Smooth muscle cell (in vitro differentiated cells): ENCODE results near the gene PDE9A. TPM values are rescaled to one million over a fixed set of nuclear protein-coding genes. Genes with fewer than 3 reads are reported as not detected.
"Not testable (repeated sequence)": the region's sequence is repeated elsewhere in the genome, so short reads cannot be mapped to it uniquely, and the experiment has no call there.

ENCODE experiments used
- DNase-seq: peaks from one replicate; lab custom pipeline; 2025; ENCODE audit not compliant: unreplicated experiment; lab: John Stamatoyannopoulos, UW
- H2AFZ ChIP-seq: fragments of 200-600 bp; sonication (generic); 2 replicates; pipeline ENCODE4 v1.6.0; 2016; ENCODE audit warnings: antibody characterized with exemption, low read depth, mild to moderate bottlenecking
- H3F3A ChIP-seq: fragments of 200-600 bp; sonication (generic); 2 replicates; pipeline ENCODE4 v1.6.0; 2017; ENCODE audit warnings: antibody characterized with exemption, low read depth
- H3K27ac ChIP-seq: fragments of 200-600 bp; sonication (generic); 2 replicates; pipeline ENCODE4 v1.5.1; 2016; ENCODE audit warnings: low read depth, mild to moderate bottlenecking
- H3K27me3 ChIP-seq: fragments of 200-600 bp; sonication (generic); 2 replicates; pipeline ENCODE4 v1.6.1; 2016; ENCODE audit warnings: low read depth, mild to moderate bottlenecking
- H3K36me3 ChIP-seq: fragments of 200-600 bp; sonication (generic); 2 replicates; pipeline ENCODE4 v1.5.1; 2016; ENCODE audit warnings: low read depth
- H3K4me1 ChIP-seq: fragments of 200-600 bp; sonication (generic); 2 replicates; pipeline ENCODE4 v1.5.1; 2016; ENCODE audit warnings: low read depth
- H3K4me2 ChIP-seq: fragments of 200-600 bp; sonication (generic); 2 replicates; pipeline ENCODE4 v1.6.0; 2016; ENCODE audit warnings: mild to moderate bottlenecking
- H3K4me3 ChIP-seq: fragments of 200-600 bp; sonication (generic); 2 replicates; pipeline ENCODE4 v1.5.1; 2016; ENCODE audit warnings: mild to moderate bottlenecking
- H3K79me2 ChIP-seq: fragments of 200-600 bp; sonication (generic); 2 replicates; pipeline ENCODE4 v1.6.0; 2016; ENCODE audit warnings: low read depth, mild to moderate bottlenecking
- H3K9ac ChIP-seq: fragments of 200-600 bp; sonication (generic); 2 replicates; pipeline ENCODE4 v1.6.0; 2016; ENCODE audit warnings: low read depth
- H3K9me3 ChIP-seq: fragments of 200-600 bp; sonication (generic); replicated peaks from 2 replicates; pipeline ENCODE4 v1.5.1; 2016; ENCODE audit warnings: low read depth
- H4K20me1 ChIP-seq: fragments of 200-600 bp; sonication (generic); 2 replicates; pipeline ENCODE4 v1.6.0; 2016; ENCODE audit warnings: low read depth
- WGBS: methylation state at CpG from one replicate; pipeline ENCODE4 v1.1.7; 2016; ENCODE audit warnings: low lambda C conversion rate; 5-methylcytosine and 5-hydroxymethylcytosine counted together
- polyA plus RNA-seq: library from polyadenylated mRNA; unstranded; fragments of >200 nt; fragmentation: Nextera tagmentation; extraction: Ambion mirVana; gene quantifications from 2 replicates; pipeline ENCODE4 v1.2.1, GENCODE V29; 2016
- total RNA-seq: library from RNA; depleted of rRNA; stranded (reverse); fragments of >200 nt; gene quantifications from 2 replicates; pipeline ENCODE4 v1.2.3, GENCODE V29; 2014
- TF ChIP-seq, protein P1 (sequence below): fragments of 200-600 bp; sonication (generic); IDR thresholded peaks from 2 replicates; pipeline ENCODE4 v1.5.1; 2017; ENCODE audit warnings: borderline replicate concordance, mild to moderate bottlenecking, antibody characterized with exemption; ENCODE audit not compliant: insufficient read depth, poor library complexity, severe bottlenecking

The PDE9A gene
- total and polyA plus RNA-seq, 2 experiments from 2014 or later, result 4.3 to 12.3 TPM

DNA sequence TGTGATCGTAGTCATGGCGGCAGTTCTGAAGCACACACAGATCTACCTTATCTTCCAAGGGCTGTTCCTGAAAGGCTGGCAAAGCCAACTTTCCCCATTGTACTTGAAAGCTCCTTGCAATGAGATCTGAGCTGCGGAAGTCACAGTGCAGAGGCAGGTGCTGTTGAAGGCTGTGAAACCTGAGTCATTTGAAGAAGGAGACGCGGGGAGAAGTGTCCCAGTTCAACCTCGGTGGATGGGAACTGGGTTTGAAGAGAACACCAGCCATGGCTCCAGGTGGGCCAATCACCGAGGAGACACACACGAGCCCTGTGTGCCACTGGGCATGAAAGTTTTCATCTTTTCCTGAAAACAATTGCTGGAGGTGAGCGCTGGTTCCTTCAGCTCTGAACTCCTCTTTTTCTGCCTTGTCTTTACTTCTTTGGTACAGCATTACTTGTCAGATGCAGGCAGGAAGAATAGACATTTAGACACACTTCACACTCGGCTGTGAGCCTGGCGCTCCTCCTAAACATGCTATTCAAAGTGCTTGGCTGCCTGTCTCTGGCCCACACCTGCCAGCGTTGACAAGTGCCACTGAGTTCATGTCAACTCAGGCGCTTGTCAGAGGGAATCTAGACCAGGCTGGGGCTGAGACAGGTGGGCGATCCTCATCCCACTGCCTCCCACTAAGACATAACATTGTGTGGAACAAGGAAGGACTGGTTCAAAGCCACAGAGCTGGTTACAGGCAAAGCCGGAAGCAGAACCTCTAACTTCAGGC is 25.7 kb upstream of the PDE9A start:
- no peak overlapping the region for H2AFZ ChIP-seq
- no peak overlapping the region for H3K27ac ChIP-seq
- H4K20me1 ChIP-seq, result no peaks in the 10 kb centered on the region
- no peak overlapping the region for H3K4me3 ChIP-seq
- no peaks in the 10 kb centered on the region for H3K79me2 ChIP-seq
- no peaks in the 10 kb centered on the region for H3K9me3 ChIP-seq
- TF ChIP-seq, protein P1, sequence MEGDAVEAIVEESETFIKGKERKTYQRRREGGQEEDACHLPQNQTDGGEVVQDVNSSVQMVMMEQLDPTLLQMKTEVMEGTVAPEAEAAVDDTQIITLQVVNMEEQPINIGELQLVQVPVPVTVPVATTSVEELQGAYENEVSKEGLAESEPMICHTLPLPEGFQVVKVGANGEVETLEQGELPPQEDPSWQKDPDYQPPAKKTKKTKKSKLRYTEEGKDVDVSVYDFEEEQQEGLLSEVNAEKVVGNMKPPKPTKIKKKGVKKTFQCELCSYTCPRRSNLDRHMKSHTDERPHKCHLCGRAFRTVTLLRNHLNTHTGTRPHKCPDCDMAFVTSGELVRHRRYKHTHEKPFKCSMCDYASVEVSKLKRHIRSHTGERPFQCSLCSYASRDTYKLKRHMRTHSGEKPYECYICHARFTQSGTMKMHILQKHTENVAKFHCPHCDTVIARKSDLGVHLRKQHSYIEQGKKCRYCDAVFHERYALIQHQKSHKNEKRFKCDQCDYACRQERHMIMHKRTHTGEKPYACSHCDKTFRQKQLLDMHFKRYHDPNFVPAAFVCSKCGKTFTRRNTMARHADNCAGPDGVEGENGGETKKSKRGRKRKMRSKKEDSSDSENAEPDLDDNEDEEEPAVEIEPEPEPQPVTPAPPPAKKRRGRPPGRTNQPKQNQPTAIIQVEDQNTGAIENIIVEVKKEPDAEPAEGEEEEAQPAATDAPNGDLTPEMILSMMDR, result no peak
- peaks cover 11% of the 10 kb centered on the region for H3K27me3 ChIP-seq
- H3K36me3 ChIP-seq, result no peaks in the 10 kb centered on the region
- no peak overlapping the region for H3K4me2 ChIP-seq
- DNase-seq, result no peak
- H3F3A ChIP-seq, result no peaks in the 10 kb centered on the region
- no peak overlapping the region for H3K9ac ChIP-seq
- WGBS, result 91% methylated on average over 15 of the region's 15 CpGs
- H3K4me1 ChIP-seq, result no peaks in the 10 kb centered on the region

DNA sequence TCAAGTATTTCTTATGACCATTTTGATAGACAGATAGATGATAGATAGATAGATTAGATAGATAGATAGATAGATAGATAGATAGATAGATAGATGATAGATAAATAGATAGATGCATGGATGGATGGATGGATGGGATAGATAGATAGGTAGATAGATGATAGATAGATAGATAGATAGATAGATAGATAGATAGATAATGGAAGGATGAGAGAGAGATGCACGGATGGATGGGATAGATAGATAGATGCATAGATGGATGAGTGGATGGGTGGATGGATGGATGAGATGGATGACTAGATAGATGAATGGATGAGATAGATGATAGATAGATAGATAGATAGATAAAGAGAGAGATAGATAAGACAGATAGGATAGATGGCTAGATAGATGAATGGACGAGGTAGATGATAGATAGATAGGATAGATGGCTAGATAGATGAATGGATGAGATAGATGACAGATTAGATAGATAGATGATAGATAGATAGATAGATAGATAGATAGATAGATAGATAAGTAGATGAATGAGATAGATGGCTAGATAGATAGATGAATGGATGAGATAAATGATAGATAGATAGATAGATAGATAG is 24.9 kb upstream of the PDE9A start:
- not testable (repeated sequence) for H2AFZ ChIP-seq, H3K4me2 ChIP-seq, H3F3A ChIP-seq, H3K4me3 ChIP-seq, H3K27ac ChIP-seq, H3K36me3 ChIP-seq, H3K9ac ChIP-seq, H3K9me3 ChIP-seq, H3K79me2 ChIP-seq, H4K20me1 ChIP-seq, H3K4me1 ChIP-seq, DNase-seq
- 95% methylated on average over 2 of the region's 2 CpGs for WGBS
- peaks cover 11% of the 10 kb centered on the region for H3K27me3 ChIP-seq

DNA sequence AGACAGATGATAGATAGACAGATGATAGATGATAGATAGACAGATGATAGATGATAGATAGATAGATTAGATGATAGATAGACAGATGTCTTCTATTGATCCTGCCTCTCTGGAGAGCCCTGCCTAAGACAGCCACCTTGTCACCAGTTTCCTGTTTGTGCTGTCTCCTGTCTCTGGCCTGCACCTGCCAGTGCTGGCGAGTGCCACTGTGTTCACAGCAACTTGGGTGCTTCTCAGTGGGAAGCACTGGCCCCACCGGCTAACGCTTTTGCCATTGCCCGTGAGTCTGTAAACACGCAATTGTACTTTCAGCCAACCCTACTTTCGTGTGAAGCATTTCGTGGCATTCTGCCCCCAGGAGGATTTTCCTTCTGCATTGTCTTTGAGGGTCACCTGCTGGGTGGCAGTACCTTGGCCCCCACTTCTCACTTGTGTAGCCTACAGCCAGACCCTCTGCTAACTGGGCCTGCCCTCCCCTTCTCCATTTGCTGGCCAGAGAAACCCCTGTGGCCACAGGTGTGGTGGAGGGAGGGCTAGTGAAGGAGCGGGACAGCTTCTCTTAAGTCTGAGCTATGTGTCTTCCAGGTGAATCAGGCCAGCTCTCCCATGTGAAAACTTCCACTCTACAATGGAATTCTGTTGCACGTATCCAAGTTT is 23.4 kb upstream of the PDE9A start:
- Histone ChIP-seq H3K4me2 (no peak overlapping the region), H3K9ac (no peak overlapping the region), H4K20me1 (no peaks in the 10 kb centered on the region), H3K9me3 (no peaks in the 10 kb centered on the region), H3K36me3 (no peaks in the 10 kb centered on the region), H3K4me1 (no peaks in the 10 kb centered on the region), H2AFZ (no peak overlapping the region), H3K4me3 (no peak overlapping the region), H3K27ac (no peak overlapping the region), H3F3A (no peaks in the 10 kb centered on the region), H3K79me2 (no peaks in the 10 kb centered on the region), H3K27me3 (peaks cover 11% of the 10 kb centered on the region)
- no peak for DNase-seq
- TF ChIP-seq, protein P1, result no peak
- WGBS, result 91% methylated on average over 9 of the region's 9 CpGs

DNA sequence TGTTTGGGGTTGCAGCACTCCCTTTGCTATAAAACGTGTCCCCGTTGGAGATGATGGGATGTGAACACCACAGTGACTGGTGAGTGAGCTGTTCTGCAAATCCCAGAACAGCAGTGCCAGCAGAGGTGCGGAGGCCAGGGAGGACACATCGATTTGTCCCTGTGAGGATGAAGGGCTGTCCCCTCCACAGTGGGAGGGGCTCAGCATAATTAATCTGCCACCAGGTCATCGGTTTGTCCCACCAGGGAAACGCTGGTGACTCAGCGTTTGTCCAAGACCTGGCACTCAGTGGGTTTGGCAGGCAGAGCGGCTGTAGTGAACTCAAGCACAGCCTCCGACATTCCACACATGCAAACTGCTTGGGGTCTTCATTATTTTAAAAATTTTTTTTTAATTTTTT is 22.8 kb upstream of the PDE9A start:
- DNase-seq, result no peak
- TF ChIP-seq, protein P1, result no peak
- H3K9me3 ChIP-seq, result no peaks in the 10 kb centered on the region
- no peaks in the 10 kb centered on the region for H4K20me1 ChIP-seq
- H3K4me3 ChIP-seq, result no peak overlapping the region
- no peaks in the 10 kb centered on the region for H3K4me1 ChIP-seq
- no peaks in the 10 kb centered on the region for H3F3A ChIP-seq
- no peak overlapping the region for H3K9ac ChIP-seq
- H3K79me2 ChIP-seq, result no peaks in the 10 kb centered on the region
- H3K36me3 ChIP-seq, result no peaks in the 10 kb centered on the region
- H3K27ac ChIP-seq, result no peak overlapping the region
- no peak overlapping the region for H3K4me2 ChIP-seq
- peaks cover 11% of the 10 kb centered on the region for H3K27me3 ChIP-seq
- 83% methylated on average over 9 of the region's 9 CpGs for WGBS
- H2AFZ ChIP-seq, result no peak overlapping the region
